Measurements from ENCODE around the gene PUS7L. TPM values are rescaled to one million over a fixed set of nuclear protein-coding genes. Genes with fewer than 3 reads are reported as not detected.

The PUS7L gene, protein sequence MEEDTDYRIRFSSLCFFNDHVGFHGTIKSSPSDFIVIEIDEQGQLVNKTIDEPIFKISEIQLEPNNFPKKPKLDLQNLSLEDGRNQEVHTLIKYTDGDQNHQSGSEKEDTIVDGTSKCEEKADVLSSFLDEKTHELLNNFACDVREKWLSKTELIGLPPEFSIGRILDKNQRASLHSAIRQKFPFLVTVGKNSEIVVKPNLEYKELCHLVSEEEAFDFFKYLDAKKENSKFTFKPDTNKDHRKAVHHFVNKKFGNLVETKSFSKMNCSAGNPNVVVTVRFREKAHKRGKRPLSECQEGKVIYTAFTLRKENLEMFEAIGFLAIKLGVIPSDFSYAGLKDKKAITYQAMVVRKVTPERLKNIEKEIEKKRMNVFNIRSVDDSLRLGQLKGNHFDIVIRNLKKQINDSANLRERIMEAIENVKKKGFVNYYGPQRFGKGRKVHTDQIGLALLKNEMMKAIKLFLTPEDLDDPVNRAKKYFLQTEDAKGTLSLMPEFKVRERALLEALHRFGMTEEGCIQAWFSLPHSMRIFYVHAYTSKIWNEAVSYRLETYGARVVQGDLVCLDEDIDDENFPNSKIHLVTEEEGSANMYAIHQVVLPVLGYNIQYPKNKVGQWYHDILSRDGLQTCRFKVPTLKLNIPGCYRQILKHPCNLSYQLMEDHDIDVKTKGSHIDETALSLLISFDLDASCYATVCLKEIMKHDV
- total RNA-seq = 9.3 and 13.6 TPM in 2 replicates

DNA sequence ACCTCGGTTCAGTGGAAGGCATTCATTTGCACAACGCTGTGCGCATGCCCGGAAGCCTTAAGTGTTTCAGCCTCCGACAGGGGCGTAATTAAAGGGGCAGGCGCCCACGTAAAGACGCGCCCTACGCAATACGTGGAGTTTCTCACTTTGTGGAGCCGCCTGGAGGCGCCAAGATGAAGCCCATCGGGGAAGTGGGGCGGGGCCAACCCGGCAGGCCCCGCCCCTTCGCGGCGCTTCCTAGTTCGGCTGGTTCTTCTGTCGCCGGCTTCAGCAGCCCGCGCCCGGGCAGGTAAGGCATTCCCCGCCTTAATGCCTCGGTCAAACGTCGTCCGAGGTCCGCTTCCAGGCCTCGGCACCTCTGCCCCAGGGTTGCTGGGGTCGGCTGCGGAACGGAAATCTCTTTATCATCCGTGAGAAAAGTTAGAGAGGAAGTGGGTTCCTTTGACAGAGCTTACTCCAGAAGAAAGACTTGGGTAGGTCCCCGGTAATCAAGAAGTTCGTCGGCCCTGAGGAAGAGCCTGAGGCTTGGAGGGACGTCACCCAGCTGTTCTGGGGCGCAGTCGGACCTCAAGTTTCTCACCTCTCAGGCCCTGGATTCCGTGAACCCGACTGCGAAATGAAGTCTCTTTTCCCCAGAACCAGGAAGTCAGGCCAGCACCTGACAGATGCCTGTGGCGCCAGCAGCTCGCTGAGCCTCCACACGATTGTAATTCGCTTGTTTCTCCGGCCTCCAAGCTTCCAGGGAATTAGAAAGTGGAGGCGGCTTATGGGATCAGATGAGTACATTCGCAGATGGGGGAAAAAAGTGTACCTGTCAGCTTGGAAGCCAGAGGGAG lies at the start of gene PUS7L, which contains the start of gene IRAK4:
Gene PUS7L, minus strand, starts transcription at position 63 of the 836 bp plus-strand sequence. CDS start 3,545 bp downstream, outside the sequence.
Gene IRAK4, plus strand, starts transcription at position 224 of the 836 bp plus-strand sequence. CDS start 9,161 bp downstream, outside the sequence.

DNA sequence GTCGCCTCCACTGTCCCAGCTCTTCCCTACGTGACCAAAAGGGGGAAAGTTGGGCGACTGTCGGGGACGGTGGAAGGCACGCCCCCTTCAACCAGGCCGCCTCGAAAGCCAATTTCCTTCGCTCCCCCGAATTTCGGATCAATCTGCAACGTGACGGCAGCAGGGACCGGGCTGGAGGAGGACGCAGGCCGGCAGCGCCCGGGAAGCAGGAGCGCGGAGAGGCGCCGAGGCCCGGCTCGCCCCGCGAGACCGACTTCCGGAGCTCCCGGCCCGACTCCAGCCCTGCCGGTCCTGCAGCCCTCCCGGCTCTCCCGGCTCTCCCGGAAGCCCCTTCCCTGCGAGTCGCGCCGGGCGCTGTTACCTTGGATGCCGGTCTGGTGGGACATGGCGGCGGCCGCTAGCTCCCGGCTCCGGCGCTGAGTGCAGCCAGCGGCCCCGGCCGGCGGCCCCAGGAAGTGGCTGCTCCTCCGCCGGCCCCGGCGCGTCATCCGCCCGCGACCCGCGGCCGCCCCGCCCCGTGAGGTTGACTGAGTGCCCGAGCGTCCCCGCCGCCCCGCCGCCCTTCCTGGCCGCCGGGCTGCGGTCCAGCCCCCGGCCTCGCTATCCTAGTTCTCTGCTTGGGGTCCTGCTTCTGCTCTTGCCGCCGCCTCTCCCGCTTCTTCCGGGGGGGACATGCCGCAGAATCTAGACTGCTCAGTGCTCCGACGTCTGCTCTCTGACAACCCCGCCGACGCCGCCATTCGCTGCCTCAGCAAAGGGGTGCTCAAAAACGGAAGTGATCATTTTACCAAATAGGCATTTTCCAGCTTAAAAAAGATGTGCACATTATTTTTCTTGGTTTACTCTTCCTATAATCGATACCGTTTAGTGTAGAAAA lies 47.5 kb upstream of the PUS7L start, which contains the start of gene TWF1:
Gene TWF1, minus strand, starts transcription at position 458 of the 877 bp plus-strand sequence. Its CDS starts 72 bp downstream, at position 386.

Other genes with a start within 250 kb of the PUS7L start
- gene ADAMTS20, start 206.6 kb downstream of the PUS7L start, total RNA-seq = 0.24 TPM in 1 of 2 replicates, not detected in the other
- 7.9 and 18.4 TPM in 2 replicates for gene IRAK4, start 161 bp upstream of the PUS7L start, total RNA-seq
- gene TWF1, start 47.5 kb upstream of the PUS7L start, total RNA-seq = 85.3 and 109 TPM in 2 replicates
- gene TMEM117, start 77.3 kb upstream of the PUS7L start, total RNA-seq = 3.7 and 5.5 TPM in 2 replicates